ENCODE measurements around the gene JAK1. TPM values are rescaled to one million over a fixed set of nuclear protein-coding genes. Genes with fewer than 3 reads are reported as not detected.

Gene JAK1
- total and polyA plus RNA-seq, 9 of the 15 experiments (the other 6 are each of a cell fraction or from before 2014, with no cell fraction given), result 9.7 to 44.1 (median 42.5) TPM

DNA sequence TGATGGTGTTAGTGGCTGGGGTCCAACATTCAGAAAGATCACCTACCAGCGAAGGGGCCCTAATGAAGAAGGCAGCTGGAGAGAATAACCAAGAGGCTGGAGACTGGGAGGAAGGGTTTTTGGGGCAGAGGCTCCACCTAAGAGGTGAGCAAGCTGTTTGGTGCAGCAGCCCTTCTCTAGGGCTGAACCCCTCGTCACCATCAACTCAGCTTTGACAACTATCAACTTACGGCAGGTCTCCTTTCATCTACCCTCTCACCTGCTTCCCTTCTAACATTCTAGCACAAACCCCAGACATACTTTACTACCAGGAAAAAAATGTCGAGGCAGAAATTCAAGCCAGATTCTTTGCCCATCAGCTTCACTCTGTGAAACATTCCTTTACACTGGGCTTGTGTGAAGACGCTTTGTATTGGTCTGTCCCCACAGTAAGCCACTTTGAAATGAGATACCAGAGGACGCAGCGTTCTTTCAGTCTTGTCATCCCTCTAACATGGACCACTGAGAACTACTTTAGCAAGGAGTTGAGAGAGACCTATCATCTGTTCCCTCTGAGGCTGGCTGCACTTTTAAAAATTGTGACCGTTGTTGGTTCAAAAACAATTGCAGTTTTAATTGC is 136.8 kb downstream of the JAK1 start:
- no peak for DNase-seq (ENCODE audit: extremely low read depth in 1 of 4, low spot score in 3 of 4)
- H3K79me2 ChIP-seq (ENCODE audit: control insufficient read depth, insufficient read depth, low read length), result no peaks in the 10 kb centered on the region
- no peaks in the 10 kb centered on the region for H3K9me1 ChIP-seq (ENCODE audit: control insufficient read depth, insufficient read depth, low read length)
- H3K27ac ChIP-seq (ENCODE audit: extremely low read depth, low read depth, low read length), result no peak overlapping the region
- H3K4me1 ChIP-seq (replicated peaks in 1 of 2; ENCODE audit: control insufficient read depth in 2 of 2, insufficient read depth in 2 of 2, low read length in 2 of 2), result no peaks in the 10 kb centered on the region
- no peak overlapping the region for H3K9ac ChIP-seq (ENCODE audit: insufficient read depth in 1 of 2, low read depth in 2 of 2, low read length in 2 of 2)
- 0 out of 2 replicates have a peak, but pooled peaks cover 3% of the 10 kb centered on the region for H4K20me1 ChIP-seq (replicated peaks; ENCODE audit: control insufficient read depth, insufficient read depth, low read length)
- H3K9me3 ChIP-seq (replicated peaks; ENCODE audit: control insufficient read depth, insufficient read depth, low read depth, low read length), result no peaks in the 10 kb centered on the region
- no peak overlapping the region for H3K4me3 ChIP-seq
- in situ Hi-C loops (cut with MboI), result loop anchor here (5.0 to 10.0 kb wide), 3 partner anchors 85 to 557 kb away; partner anchors contain the start of gene RAVER2
- no peak overlapping the region for H2AFZ ChIP-seq (ENCODE audit: low read depth, low read length)
- POLR2A ChIA-PET, result no interaction called here
- H3K4me2 ChIP-seq (ENCODE audit: insufficient read depth, low read length), result no peak overlapping the region
- peak; percentile 42; the same call in 2 of the 3 replicates for ATAC-seq
- intact Hi-C loops (cut with micrococcal nuclease), result loop anchor here (5.0 kb wide), 1 partner anchor 858 kb away; no protein-coding TSS in a partner anchor
- peaks cover 22% of the 10 kb centered on the region; the same call in 2 of the 3 replicates for H3K36me3 ChIP-seq (ENCODE audit: control insufficient read depth, insufficient read depth, low read length)
- no peaks in the 10 kb centered on the region for H3K27me3 ChIP-seq (ENCODE audit: control insufficient read depth in 2 of 2, insufficient read depth in 2 of 2, low read length in 2 of 2)
- WGBS (ENCODE audit: insufficient coverage, low coverage, missing lambda C conversion rate), result 51% methylated on average over 8 of the region's 8 CpGs
- no TSS peak for BruUV-seq (replicated peaks)
- TF ChIP-seq NONO (IDR thresholded peaks at IDR 0.05; ENCODE audit: low read depth in 2 of 2, low read length in 1 of 2) (no peak), MEF2A (IDR thresholded peaks at IDR 0.05; ENCODE audit: control insufficient read depth, low read depth, low read length) (no peak), ZBTB34 (CRISPR knock-in tag; IDR thresholded peaks at IDR 0.05) (no peak), POLR2A (conservative IDR thresholded peaks at IDR 0.05) (no peak), SP2 (IDR thresholded peaks at IDR 0.05; ENCODE audit: extremely low read depth, low read depth, low read length, poor library complexity, severe bottlenecking) (no peak), CHD2 (IDR thresholded peaks at IDR 0.05; ENCODE audit: low read depth, low read length) (no peak), PRMT5 (CRISPR knock-in tag; IDR thresholded peaks at IDR 0.05) (no peak), SUPT5H (IDR thresholded peaks at IDR 0.05) (no peak), RBFOX2 (IDR thresholded peaks at IDR 0.05; ENCODE audit: low read depth, low read length) (no peak), HMG20B (CRISPR knock-in tag; IDR thresholded peaks at IDR 0.05) (no peak), FOXP1 (CRISPR knock-in tag; IDR thresholded peaks at IDR 0.05) (no peak), ZNF184 (CRISPR knock-in tag; IDR thresholded peaks at IDR 0.05) (no peak)
- TF ChIP-seq, protein P1, sequence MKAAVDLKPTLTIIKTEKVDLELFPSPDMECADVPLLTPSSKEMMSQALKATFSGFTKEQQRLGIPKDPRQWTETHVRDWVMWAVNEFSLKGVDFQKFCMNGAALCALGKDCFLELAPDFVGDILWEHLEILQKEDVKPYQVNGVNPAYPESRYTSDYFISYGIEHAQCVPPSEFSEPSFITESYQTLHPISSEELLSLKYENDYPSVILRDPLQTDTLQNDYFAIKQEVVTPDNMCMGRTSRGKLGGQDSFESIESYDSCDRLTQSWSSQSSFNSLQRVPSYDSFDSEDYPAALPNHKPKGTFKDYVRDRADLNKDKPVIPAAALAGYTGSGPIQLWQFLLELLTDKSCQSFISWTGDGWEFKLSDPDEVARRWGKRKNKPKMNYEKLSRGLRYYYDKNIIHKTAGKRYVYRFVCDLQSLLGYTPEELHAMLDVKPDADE (conservative IDR thresholded peaks at IDR 0.05; ENCODE audit: control insufficient read depth, low read depth, low read length), result no peak
- no peak for FAIRE-seq
- CTCF ChIA-PET (ENCODE audit: low intra/inter-chr PET ratio), result interaction anchor here (0.7 kb wide), 1 partner anchor 247 kb away, joined by 3 read pairs; no protein-coding TSS in a partner anchor

All from K562 (cell line).